HuH-7.5 (cell line): ENCODE data around the gene ACVR1.
"Not testable (repeated sequence)": the region's sequence is repeated elsewhere in the genome, so short reads cannot be mapped to it uniquely, and the experiment has no call there.

ENCODE experiments used
- DNase-seq: peaks from one replicate; pipeline ENCODE4 v3.0.0; 2011; ENCODE audit warnings: low spot score

Gene ACVR1

DNA sequence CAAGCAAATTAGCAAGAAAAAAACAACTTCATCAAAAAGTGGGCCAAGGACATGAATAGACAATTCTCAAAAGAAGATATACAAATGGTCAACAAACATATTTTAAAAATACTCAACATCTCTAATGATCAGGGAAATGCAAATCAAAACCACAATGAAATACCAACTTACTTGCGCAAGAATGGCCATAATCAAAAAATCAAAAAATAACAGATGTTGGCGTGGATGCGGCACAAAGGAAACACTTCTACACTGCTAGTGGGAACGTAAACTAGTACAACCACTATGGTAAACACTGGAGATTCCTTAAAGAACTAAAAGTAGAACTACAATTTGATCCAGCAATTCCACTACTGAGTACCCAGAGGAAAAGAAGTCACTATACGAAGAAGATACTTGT, 119.7 kb downstream of the ACVR1 start:
- not testable (repeated sequence) for DNase-seq

DNA sequence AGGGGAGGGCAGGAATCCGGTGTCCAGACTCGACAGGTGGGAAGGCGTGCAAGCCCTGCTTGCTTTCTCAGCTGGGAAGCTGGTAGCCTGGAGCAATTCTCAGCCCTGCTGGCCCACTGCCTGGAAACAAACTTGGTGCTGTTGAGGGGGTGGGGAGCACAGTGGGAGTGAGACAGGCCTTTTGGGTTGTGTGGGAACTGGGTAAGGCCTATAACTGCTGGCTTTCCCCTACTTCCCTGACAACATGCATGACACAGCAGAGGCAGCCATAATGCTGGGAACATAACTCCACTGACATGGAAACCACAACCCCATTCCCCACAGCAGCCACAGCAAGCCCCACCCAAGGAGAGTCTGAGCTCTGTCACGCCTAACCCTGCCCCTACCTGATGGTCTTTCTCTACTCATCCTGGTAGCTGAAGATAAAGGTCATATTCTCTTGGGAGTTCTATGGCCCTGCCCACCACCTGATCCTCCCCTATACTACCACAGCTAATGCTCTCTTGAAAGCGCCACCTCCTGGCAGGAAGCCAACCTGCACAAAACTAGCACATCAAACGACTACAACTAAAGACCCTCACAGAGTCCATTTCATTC, 124.6 kb downstream of the ACVR1 start:
- DNase-seq: no peak

DNA sequence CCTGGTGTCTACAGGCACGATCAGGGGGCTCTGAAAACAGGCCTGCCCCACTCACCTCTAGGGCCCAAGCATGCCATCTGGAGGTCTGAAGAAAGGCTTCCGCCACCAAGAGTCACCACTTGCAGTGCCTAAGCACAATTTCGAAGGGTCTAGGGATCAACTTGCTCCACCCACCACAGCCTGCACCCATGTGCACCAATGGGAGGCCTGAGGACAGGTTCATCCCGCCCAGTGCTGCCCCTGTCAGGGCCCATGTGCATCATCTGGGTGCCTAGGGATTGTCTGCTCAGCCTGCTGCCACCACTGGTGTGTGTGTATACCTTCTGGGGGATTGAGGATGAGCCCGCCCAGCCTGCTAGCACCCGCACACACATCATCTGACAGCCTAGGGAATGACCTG, 126.4 kb downstream of the ACVR1 start:
- no peak for DNase-seq

DNA sequence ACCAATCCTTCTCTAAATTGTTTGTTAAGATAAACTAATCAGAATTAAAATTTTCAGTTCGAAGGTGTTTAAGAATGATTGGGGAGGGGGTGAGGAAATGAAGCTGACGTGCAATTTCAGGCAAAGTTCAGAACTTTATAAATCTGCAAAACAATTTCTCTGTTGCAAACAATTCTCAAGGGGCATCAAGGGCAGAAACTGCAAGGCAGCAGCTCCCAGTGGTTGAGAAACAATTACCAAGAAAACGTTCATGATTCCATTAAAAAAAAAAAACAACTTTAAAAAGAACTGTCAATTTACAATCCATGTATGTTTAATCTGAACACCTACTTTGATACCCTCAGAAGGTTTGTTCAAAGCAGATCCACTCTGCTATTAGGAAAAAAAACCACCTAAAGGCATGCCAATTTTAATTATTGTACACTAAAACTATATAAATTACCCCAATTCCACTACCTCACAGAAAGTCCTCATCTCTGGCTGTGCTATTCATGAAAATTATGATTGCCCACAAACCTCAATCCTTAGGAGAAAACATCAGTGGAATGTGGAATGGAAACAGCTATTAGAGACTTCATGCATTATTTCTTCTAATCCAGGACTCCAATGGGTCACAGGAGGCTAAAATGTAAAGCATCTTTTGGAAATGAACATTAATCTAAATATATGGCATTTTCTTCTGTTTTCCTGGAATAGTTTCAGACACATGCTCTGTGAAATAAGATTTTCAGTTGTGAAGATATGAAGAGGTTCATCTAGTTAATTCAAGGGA, 127.6 kb downstream of the ACVR1 start:
- no peak for DNase-seq

DNA sequence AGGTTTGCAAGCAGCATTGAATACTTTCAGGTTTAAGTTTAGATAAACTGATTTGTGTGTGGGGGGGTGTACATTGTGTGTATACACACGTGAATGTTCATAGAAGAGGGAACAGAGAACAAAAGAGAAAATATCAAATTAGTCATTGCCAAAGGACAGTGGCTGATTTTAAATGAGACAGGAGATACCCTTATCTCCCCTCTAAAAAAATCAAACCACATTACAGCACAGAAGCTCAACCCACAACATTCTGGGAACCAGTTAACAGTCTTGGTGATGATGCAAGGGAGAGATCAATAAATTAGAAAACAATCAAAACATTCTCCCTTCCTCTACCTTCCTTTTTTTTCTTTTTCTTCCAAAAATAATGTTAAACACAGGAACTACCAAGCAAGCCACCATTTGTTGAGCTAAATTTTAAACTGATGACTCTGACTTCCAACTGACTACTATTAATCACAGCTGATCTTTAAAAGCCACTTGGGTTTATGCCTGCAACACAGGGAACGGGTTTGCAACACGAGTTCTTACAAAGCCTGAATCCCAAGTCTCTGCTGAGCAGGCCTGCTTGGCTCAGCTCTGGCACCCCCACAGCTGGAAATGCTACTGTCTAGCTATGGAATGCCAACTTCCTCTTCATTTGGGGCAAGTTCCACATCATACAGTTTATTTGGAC, 128.3 kb downstream of the ACVR1 start:
- DNase-seq: no peak

DNA sequence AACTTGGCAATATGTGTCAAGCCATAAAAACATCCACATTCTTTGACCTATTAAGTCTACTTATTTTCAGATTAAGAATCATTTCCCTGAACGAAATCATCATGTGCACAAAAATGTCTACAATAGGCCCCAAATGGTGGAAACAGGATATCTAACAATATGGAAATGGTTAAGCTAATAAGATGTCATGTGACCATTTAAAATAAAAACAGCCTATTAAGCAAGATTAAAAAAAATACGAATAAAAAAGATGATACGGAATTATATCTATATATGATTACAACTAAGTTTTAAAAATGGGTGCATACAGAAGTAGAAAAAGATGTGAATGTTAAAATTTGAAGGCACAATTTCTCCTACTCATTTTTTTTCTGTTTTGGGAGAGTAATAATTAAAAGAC, 128.8 kb downstream of the ACVR1 start:
- no peak for DNase-seq

DNA sequence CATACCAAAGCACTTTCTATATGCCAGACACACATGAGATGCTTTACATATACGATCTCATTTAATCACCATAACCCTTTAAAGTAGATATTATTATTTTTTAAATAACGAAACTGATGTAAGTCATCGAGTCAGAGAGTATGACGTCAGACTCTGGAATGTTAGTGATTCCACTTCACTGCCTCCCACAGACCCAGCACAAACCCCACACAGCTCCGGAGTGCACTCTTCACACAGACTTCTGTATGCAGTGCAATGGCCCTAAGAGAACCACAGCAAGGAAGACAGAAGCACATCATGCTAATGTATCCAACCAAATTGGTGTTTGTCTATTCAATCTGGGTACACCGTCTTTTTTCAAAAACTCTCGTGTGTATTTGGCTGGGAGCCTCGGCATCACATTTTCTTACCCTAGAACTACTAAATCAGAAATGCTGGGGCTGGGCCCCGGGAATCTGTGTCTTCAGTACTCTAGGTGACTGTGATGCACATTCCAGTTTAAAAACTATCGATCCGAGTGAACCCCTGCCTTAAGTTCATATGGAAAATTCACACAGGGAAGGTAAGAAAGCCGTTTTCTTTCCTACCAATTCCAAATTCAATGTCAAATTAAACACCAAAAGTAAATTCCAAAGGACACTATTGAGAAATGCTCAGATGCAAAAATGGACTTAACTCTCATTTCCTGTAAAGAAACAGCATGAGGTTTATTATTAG, 129.7 kb downstream of the ACVR1 start:
- no peak for DNase-seq

DNA sequence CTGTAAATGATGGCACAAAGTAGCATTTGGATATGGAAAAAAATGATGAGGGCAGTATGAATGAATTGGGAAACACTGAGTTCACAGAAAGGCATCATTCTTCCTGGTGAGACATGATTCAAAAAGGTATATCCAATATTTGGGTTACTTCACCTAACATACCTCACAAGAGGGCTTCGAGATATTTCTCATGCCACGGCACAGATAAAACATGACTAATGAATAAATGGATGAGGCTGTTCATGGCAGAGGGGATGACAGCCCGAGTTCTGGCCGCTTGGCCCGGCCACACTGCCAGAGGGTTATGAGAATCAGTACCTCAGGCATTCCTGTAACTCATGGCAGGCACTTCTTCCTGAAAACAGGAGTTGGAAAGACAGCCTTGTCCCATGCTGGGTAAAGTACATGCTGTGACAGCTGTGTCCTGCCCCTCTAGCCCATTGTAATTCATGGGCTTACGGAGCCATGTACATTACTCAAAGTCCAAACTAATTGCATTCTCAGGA, 131.5 kb downstream of the ACVR1 start:
- DNase-seq: no peak

DNA sequence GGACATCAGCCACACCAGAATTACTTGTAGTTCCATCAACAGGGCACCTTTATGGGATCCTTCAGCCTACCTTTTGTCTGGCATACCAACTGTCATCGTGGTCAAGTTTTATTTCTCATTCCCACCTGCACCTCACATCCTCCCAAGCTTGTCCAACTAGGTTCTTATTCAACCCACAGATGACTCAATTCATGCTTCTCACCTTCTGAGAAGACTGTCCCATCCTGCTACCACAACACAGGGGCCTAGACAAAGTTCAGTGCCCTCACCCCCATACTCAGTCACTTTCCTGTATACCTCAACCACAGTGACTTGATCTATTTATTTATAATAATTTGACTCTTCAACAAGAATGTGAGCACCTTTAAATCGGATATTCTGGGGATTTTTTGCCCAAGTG, 133.1 kb downstream of the ACVR1 start:
- no peak for DNase-seq

DNA sequence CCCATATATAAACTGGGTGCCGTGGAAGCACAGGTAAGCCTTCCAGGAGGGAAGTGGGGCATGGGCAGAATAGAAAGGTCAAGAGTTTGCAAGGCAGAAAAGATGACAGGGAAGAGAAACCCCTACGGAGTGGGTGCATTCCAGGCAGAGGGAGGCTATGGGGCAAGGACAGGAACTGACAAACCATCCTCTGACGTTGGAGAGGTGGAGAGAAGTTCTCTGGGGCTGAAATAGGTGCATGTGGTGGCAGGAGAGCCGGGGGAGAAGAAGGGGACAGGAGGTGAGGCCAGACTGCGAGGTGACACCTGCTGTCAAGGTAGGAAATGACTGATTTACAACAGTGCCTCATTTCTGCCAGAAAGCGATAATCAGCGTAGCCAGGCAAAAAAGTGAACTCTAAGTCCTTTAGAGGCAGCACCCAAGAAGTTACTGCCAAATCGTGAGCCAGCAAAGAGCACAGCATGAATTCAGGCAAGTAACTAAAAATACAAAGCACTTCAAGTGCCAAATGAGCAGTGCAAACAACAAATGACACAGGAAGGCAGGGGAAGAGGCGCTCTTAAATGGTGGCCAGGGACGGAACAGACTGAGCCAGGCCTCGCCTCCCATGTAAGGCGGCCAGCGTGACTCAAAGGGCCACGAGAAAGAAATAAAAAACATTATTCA, 134.2 kb downstream of the ACVR1 start:
- DNase-seq: no peak

DNA sequence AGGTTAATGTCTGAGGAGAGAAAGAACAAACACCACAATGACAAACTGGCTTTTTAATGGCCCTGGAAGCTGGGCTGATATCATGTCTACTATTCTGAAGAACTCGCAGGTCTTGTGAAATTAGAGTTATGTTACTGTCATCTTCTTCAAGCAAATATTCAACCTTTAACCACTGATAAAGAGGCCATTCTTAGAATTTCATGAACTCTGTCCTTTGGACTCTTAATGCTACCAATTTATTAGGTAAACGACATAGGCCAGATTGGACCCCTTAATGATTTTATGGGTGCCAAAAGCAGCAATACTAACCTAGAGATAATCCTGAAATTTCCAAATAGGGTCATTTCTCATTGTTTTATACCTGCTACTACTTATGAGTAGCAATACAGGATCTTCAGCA, 138.5 kb downstream of the ACVR1 start:
- no peak for DNase-seq

DNA sequence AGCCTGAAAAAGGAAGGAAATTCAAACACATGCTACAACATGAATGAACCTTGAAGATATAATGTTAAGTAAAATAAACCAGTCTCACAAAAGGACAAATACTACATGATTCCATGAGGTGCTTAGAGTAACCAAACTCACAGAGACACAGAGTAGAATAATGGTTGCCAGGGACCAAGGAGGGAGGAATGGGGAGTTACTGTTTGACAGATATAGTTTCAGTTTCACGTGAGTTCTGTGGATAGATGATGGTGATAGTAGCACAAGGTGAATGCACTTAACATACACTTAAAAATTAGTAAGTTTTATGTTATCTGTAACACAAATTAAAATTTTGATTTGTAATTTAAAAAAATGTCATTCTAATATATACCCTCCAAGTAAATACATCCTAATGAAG, 140.6 kb downstream of the ACVR1 start:
- no peak for DNase-seq

DNA sequence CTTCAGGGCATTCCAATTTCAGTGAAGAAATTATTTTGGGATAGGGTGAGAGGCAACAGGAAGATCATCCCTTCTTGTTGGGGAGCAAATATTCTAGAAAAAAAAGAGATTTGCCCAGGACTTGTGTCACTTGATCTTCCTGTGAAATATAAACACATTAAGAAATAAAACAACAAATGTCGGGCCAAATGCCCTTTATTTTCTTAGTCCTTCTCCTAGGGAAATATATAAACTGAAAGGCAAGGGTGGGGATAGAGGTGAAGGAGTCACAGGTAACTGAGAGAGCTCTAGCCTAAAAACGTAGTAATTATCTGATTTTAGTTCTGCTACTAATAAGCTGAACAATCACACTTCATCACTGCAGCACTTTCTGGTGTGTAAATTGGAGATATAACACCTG, 142.9 kb downstream of the ACVR1 start:
- no peak for DNase-seq

DNA sequence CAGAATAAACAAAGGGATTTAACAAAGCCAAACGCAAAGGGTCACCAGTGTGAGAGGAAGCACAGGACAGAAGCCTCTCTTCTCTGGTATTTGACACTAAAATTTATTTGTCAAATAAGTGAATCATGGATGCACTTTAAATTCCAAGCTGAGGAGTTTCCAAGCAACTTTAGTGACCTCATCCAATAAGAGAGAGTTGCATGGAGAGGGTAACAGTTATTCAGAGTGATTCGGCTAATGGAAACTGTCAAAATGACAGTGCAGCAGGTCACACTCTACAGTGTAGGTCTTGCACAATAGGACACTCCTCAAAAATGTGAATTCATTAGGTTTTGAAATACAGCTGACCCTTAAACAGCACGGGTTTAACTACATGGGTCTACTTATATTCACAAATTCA, 143.5 kb downstream of the ACVR1 start:
- no peak for DNase-seq

DNA sequence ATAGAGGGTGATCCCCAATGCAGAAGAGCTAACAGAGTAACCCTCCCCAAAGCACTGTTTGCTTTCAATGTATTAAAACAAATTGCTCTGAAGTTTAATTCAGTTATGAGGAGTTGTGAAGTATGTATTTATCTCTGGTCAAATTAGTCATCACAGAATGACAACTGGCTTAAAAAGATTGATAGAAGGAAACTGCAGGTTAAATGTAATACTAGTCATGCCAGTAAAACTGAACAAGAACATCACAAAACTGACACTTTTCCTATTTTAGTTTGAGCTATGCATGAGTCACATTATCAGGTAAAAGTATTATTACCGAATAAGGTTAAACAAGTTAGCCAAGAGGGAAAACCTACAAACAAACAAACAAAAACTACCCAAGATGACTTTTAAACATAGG, 148.4 kb downstream of the ACVR1 start:
- DNase-seq: no peak

DNA sequence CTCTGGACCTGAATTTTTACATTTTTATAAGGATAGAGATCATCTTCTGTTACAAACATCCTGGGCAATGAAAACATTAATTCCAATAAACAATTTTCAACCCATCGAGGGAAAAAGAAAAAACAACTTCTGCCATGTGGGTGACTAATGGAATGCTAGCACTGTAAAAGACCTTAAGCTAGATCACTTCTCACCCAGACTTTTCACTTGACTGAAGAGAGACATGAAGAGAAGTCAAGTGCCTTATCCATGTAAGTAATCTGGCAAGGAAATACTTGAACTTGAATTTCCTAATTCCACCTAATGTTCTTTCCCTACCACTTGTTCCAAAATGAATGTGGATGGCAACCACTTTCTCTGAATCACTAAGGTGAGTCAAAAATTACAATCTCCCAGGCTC, 149.2 kb downstream of the ACVR1 start:
- DNase-seq: no peak

DNA sequence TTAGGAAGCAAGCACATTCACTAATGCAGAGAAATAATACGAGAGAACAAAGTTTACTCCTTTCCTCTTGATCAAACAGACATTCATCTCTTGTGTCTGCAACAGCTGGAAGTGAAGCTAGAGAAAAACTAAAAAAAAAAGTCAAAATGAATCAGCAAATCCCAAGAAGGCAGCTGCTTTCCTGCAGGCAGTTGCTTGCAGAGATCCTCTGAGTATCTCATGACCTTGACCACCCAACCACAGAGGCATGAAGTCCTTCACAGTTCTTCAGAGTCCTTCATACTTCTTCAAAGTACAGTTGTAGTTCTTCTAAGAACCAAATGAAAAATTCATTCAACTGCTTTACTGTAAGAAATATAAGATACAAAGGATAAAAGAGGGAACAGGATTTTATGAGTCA, 150.3 kb downstream of the ACVR1 start:
- DNase-seq: no peak

DNA sequence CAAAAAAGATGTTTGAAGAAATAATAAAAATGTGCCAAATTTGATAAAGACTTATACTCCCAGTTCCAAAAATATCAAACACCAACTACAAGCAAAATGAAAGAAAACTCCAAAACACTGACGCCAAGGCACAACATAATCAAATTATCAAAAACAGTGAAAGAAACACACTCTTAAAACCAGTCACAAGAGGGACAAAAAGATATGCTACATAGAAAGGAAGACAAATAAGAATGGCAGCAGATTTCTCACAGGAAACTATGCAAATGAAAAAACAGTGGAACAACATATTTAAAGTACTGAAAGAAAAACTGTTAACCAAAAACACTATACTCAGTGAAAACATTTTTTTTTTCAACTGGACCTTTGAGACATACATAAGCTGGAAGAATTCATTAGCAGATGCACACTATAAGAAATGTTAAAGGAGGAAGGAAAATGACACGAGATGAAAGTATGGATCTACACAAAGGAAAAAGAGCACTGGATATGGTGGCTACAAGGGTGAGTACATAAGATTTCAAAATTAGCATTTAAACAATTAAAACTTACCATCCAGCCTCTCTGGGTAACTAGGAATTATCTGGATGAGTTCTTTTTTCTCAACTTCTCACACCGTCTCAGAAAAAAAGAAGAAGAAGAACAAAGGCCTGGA, 153.4 kb downstream of the ACVR1 start:
- DNase-seq: no peak

DNA sequence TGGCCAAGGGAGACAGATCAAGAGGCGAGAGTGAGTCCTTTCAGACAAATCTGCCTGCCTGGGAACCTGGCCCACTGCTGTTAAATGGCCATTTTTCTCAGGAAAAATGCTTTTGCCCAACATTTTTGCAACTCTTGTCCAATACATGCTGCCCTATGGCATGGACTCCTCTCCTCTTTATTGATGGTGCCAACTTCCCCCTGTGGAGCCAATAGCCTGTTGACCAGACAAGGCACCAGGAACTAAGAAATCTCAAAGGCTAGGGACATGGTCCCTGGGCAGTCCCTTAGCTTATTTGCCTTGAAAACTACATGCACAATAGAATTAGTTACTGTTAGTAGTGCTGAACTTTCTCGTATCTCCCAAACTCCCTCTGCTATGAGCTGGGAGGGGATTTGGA, 155.6 kb downstream of the ACVR1 start:
- no peak for DNase-seq

DNA sequence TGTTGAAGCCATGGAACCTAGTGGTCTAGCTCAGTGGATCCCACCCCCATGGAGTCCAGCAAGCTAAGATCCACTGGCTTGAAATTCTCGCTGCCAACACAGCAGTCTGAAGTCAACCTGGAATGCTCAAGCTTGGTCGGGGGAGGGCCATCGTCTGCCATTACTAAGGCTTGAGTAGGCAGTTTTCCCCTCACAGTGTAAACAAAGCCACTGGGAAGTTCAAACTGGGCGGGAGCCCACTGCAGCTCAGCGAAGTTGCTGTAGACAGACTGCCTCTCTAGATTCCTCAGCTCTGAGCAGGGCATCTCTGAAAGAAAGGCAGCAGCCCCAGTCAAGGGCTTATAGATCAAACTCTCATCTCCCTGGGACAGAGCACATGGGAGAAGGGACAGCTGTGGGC, 171.5 kb downstream of the ACVR1 start:
- not testable (repeated sequence) for DNase-seq

DNA sequence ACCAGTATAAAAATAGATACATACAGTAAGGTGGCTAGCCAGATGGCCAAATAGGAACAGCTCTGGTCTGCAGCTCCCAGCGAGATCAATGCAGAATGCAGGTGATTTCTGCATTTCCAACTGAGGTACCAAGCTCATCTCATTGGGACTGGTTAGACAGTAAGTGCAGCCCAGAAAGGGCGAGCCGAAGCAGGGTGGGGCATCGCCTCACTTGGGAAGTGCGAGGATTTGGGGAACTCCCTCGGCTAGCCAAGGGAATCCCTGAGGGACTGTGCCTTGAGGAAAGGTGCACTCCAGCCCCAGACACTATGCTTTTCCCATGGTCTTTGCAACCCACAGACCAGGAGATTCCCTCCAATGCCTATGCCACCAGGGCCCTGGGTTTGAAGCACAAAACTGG, 172.0 kb downstream of the ACVR1 start:
- not testable (repeated sequence) for DNase-seq

DNA sequence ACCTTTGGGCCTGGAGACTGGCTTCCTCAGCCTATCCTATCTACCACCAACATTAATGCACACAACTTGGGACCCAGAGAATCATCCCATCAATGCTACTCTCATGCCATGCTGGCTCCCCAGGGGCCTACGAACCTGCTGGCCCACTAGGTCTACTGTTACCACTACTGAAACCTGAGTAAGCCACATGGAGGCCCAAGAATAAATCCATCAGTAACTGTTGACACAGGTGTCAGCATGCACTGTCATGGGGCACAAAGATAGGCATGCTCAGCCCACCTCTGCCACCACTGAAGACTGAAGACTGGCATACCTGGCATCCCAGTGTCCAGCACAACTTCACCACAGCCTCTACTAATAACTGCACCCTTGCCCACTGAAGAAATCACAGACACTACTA, 176.3 kb downstream of the ACVR1 start:
- no peak for DNase-seq
